Activated T-cell treated with anti-CD3 and anti-CD28 coated beads, Interleukin-2, amount 50 U/mL, for 24 hours (primary cell): ENCODE measurements around the gene LRP4.

Source experiments
- DNase-seq: peaks from one replicate; pipeline ENCODE4 v3.0.0-alpha.2; 2020
- H3K27ac Mint-ChIP-seq: 2 replicates; pipeline ENCODE4 v1.8.0; 2020; ENCODE audit warnings: mild to moderate bottlenecking, mixed read lengths
- H3K27me3 Mint-ChIP-seq: 2 replicates; pipeline ENCODE4 v1.8.0; 2020; ENCODE audit warnings: mixed read lengths
- H3K36me3 Mint-ChIP-seq: 2 replicates; pipeline ENCODE4 v1.8.0; 2020; ENCODE audit warnings: low read depth, mixed read lengths
- H3K4me1 Mint-ChIP-seq: 2 replicates; pipeline ENCODE4 v1.8.0; 2020; ENCODE audit warnings: low read depth, mixed read lengths
- H3K4me3 Mint-ChIP-seq: 2 replicates; pipeline ENCODE4 v1.8.0; 2020; ENCODE audit warnings: mild to moderate bottlenecking, moderate library complexity, mixed read lengths
- H3K9me3 Mint-ChIP-seq: 2 replicates; pipeline ENCODE4 v1.8.0; 2020; ENCODE audit warnings: mixed read lengths

Gene LRP4

GRCh38 chr11:46858920-46859546 lies 59.3 kb downstream of the LRP4 start:
- H3K27ac Mint-ChIP-seq = no peak overlapping the region
- H3K9me3 Mint-ChIP-seq = no peaks in the 10 kb centered on the region
- H3K4me3 Mint-ChIP-seq = no peak overlapping the region
- H3K4me1 Mint-ChIP-seq = no peaks in the 10 kb centered on the region
- no peak for DNase-seq
- no peaks in the 10 kb centered on the region for H3K36me3 Mint-ChIP-seq
- H3K27me3 Mint-ChIP-seq = no peaks in the 10 kb centered on the region

- Mint-ChIP-seq H3K27ac (no peak overlapping the region), H3K36me3 (no peaks in the 10 kb centered on the region), H3K4me3 (no peak overlapping the region), H3K27me3 (no peaks in the 10 kb centered on the region), H3K4me1 (no peaks in the 10 kb centered on the region), H3K9me3 (no peaks in the 10 kb centered on the region)
- no peak for DNase-seq
Measured at GRCh38 chr11:46857666-46858065, 60.7 kb downstream of the LRP4 start.

- DNase-seq = no peak
- Mint-ChIP-seq H3K4me1 (no peaks in the 10 kb centered on the region), H3K4me3 (no peak overlapping the region), H3K36me3 (no peaks in the 10 kb centered on the region), H3K9me3 (no peaks in the 10 kb centered on the region), H3K27ac (no peak overlapping the region), H3K27me3 (no peaks in the 10 kb centered on the region)
Measured at GRCh38 chr11:46856605-46857343, 61.6 kb downstream of the LRP4 start.

- H3K4me1 Mint-ChIP-seq = no peaks in the 10 kb centered on the region
- H3K4me3 Mint-ChIP-seq = no peak overlapping the region
- H3K36me3 Mint-ChIP-seq = no peaks in the 10 kb centered on the region
- no peaks in the 10 kb centered on the region for H3K9me3 Mint-ChIP-seq
- no peaks in the 10 kb centered on the region for H3K27me3 Mint-ChIP-seq
- no peak for DNase-seq
- no peak overlapping the region for H3K27ac Mint-ChIP-seq
Measured at GRCh38 chr11:46855863-46856262, 62.5 kb downstream of the LRP4 start.

GRCh38 chr11:46855167-46855566 lies 63.2 kb downstream of the LRP4 start:
- DNase-seq = no peak
- no peak overlapping the region for H3K27ac Mint-ChIP-seq
- H3K36me3 Mint-ChIP-seq = no peaks in the 10 kb centered on the region

GRCh38 chr11:46850829-46851380 lies 67.4 kb downstream of the LRP4 start:
- H3K4me3 Mint-ChIP-seq = no peak overlapping the region
- H3K27ac Mint-ChIP-seq = no peak overlapping the region
- H3K9me3 Mint-ChIP-seq = no peaks in the 10 kb centered on the region
- DNase-seq = no peak
- peaks cover 5% of the 10 kb centered on the region for H3K36me3 Mint-ChIP-seq
- H3K4me1 Mint-ChIP-seq = peaks cover 9% of the 10 kb centered on the region
- H3K27me3 Mint-ChIP-seq = no peaks in the 10 kb centered on the region

More at GRCh38 chr11:46855167-46855566, 63.2 kb downstream of the LRP4 start:
- no peaks in the 10 kb centered on the region for H3K27me3 Mint-ChIP-seq
- H3K4me3 Mint-ChIP-seq = no peak overlapping the region
- no peaks in the 10 kb centered on the region for H3K4me1 Mint-ChIP-seq
- H3K9me3 Mint-ChIP-seq = no peaks in the 10 kb centered on the region

- Mint-ChIP-seq H3K27me3 (no peaks in the 10 kb centered on the region), H3K4me1 (peaks cover 14% of the 10 kb centered on the region), H3K4me3 (no peak overlapping the region), H3K27ac (no peak overlapping the region), H3K9me3 (no peaks in the 10 kb centered on the region), H3K36me3 (peaks cover 12% of the 10 kb centered on the region)
- DNase-seq = no peak
Measured at GRCh38 chr11:46849631-46850030, 68.7 kb downstream of the LRP4 start.

GRCh38 chr11:46846510-46846830 lies 71.9 kb downstream of the LRP4 start:
- peak overlapping the region; percentile 97 for H3K27ac Mint-ChIP-seq

GRCh38 chr11:46845740-46846509 lies 72.4 kb downstream of the LRP4 start, which contains the start of gene CKAP5:
CKAP5 (minus strand) TSS chr11:46846280; CDS start chr11:46821231, 25,049 bp downstream.
- DNase-seq = peak; percentile 90
- H3K4me1 Mint-ChIP-seq = peaks cover 38% of the 10 kb centered on the region
- no peaks in the 10 kb centered on the region for H3K9me3 Mint-ChIP-seq
- peak within 1 kb of the TSS; percentile 95 for H3K4me3 Mint-ChIP-seq
- peaks cover 36% of the 10 kb centered on the region for H3K36me3 Mint-ChIP-seq
- peak within 1 kb of the TSS; percentile 97 for H3K27ac Mint-ChIP-seq
- H3K27me3 Mint-ChIP-seq = no peaks in the 10 kb centered on the region

More at GRCh38 chr11:46846510-46846830, 71.9 kb downstream of the LRP4 start:
- H3K9me3 Mint-ChIP-seq = no peaks in the 10 kb centered on the region
- H3K4me3 Mint-ChIP-seq = peak overlapping the region; percentile 95
- DNase-seq = no peak
- H3K36me3 Mint-ChIP-seq = peaks cover 31% of the 10 kb centered on the region
- H3K27me3 Mint-ChIP-seq = no peaks in the 10 kb centered on the region
- peaks cover 36% of the 10 kb centered on the region for H3K4me1 Mint-ChIP-seq

GRCh38 chr11:46845440-46845739 lies 73.0 kb downstream of the LRP4 start:
- H3K4me1 Mint-ChIP-seq = peaks cover 40% of the 10 kb centered on the region
- no peaks in the 10 kb centered on the region for H3K9me3 Mint-ChIP-seq
- H3K4me3 Mint-ChIP-seq = peak overlapping the region; percentile 86
- no peak for DNase-seq
- H3K27ac Mint-ChIP-seq = peak overlapping the region; percentile 91
- no peaks in the 10 kb centered on the region for H3K27me3 Mint-ChIP-seq
- peaks cover 42% of the 10 kb centered on the region for H3K36me3 Mint-ChIP-seq

- H3K4me3 Mint-ChIP-seq = no peak overlapping the region
- no peak for DNase-seq
- H3K9me3 Mint-ChIP-seq = no peaks in the 10 kb centered on the region
- H3K27ac Mint-ChIP-seq = no peak overlapping the region
- peaks cover 58% of the 10 kb centered on the region for H3K4me1 Mint-ChIP-seq
- peaks cover 60% of the 10 kb centered on the region for H3K36me3 Mint-ChIP-seq
- H3K27me3 Mint-ChIP-seq = no peaks in the 10 kb centered on the region
Measured at GRCh38 chr11:46840116-46840515, 78.2 kb downstream of the LRP4 start.

GRCh38 chr11:46838501-46838900 lies 79.8 kb downstream of the LRP4 start:
- Mint-ChIP-seq H3K36me3 (peaks cover 54% of the 10 kb centered on the region), H3K27ac (no peak overlapping the region), H3K27me3 (no peaks in the 10 kb centered on the region), H3K4me3 (no peak overlapping the region), H3K9me3 (no peaks in the 10 kb centered on the region), H3K4me1 (peaks cover 48% of the 10 kb centered on the region)
- no peak for DNase-seq

GRCh38 chr11:46837860-46838259 lies 80.5 kb downstream of the LRP4 start:
- no peak overlapping the region for H3K4me3 Mint-ChIP-seq
- H3K4me1 Mint-ChIP-seq = peaks cover 45% of the 10 kb centered on the region
- peaks cover 48% of the 10 kb centered on the region for H3K36me3 Mint-ChIP-seq
- no peak for DNase-seq
- no peaks in the 10 kb centered on the region for H3K9me3 Mint-ChIP-seq
- no peak overlapping the region for H3K27ac Mint-ChIP-seq
- H3K27me3 Mint-ChIP-seq = no peaks in the 10 kb centered on the region

GRCh38 chr11:46836870-46837269 lies 81.5 kb downstream of the LRP4 start:
- H3K36me3 Mint-ChIP-seq = peaks cover 45% of the 10 kb centered on the region
- H3K4me3 Mint-ChIP-seq = no peak overlapping the region
- peaks cover 40% of the 10 kb centered on the region for H3K4me1 Mint-ChIP-seq
- no peaks in the 10 kb centered on the region for H3K27me3 Mint-ChIP-seq
- DNase-seq = no peak
- H3K9me3 Mint-ChIP-seq = no peaks in the 10 kb centered on the region
- H3K27ac Mint-ChIP-seq = no peak overlapping the region

- Mint-ChIP-seq H3K4me3 (no peak overlapping the region), H3K27ac (no peak overlapping the region), H3K9me3 (no peaks in the 10 kb centered on the region), H3K36me3 (peaks cover 44% of the 10 kb centered on the region), H3K4me1 (peaks cover 39% of the 10 kb centered on the region), H3K27me3 (no peaks in the 10 kb centered on the region)
- no peak for DNase-seq
Measured at GRCh38 chr11:46836431-46836830, 81.9 kb downstream of the LRP4 start.
